ENCODE measurements around the gene PLCH1. TPM values are rescaled to one million over a fixed set of nuclear protein-coding genes. Genes with fewer than 3 reads are reported as not detected.

The PLCH1 gene
- total RNA-seq, 3 donors from 2014 or later, result 4.2 to 13.2 (median 10.2) TPM

DNA sequence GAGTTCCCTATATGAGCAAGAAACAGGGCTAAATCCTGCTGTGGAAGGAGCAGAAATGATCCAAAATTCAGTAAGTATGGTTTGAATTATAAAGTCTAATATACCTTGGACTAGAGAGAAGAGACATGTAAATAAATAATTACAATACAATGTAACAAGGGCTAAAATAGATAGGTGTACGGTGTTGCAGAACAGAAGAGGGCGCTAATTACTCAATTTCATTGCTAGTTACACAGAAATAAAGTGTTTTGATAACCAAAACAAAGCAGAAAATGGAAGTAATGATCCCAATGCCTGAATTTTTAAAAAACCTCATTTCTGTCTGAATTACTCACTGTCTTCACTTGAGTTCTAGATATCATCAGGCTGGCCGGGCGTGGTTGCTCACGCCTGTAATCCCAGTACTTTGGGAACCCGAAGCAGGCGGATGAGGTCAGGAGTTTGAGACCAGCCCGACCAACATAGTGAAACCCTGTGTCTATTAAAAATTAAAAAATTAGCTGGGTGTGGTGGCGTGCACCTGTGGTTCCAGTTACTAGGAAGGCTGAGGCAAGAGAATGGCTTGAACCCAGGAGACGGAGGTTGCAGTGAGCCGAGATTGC lies 8.3 kb upstream of the PLCH1 start:
- no peak overlapping the region for H3K4me3 ChIP-seq
- H3K4me1 ChIP-seq (ENCODE audit: low read depth), result no peaks in the 10 kb centered on the region
- DNase-seq (peak in 1 of 3 donors; percentile 23), ATAC-seq (peak; percentile 45)
- H3K36me3 ChIP-seq (ENCODE audit: low read depth), result no peaks in the 10 kb centered on the region
- H3K9me3 ChIP-seq, result no peaks in the 10 kb centered on the region
- TF ChIP-seq, protein P1, sequence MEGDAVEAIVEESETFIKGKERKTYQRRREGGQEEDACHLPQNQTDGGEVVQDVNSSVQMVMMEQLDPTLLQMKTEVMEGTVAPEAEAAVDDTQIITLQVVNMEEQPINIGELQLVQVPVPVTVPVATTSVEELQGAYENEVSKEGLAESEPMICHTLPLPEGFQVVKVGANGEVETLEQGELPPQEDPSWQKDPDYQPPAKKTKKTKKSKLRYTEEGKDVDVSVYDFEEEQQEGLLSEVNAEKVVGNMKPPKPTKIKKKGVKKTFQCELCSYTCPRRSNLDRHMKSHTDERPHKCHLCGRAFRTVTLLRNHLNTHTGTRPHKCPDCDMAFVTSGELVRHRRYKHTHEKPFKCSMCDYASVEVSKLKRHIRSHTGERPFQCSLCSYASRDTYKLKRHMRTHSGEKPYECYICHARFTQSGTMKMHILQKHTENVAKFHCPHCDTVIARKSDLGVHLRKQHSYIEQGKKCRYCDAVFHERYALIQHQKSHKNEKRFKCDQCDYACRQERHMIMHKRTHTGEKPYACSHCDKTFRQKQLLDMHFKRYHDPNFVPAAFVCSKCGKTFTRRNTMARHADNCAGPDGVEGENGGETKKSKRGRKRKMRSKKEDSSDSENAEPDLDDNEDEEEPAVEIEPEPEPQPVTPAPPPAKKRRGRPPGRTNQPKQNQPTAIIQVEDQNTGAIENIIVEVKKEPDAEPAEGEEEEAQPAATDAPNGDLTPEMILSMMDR (IDR thresholded peaks at IDR 0.05), result no peak
- intact Hi-C loops (cut with DNase I, micrococcal nuclease), result no loop called here

DNA sequence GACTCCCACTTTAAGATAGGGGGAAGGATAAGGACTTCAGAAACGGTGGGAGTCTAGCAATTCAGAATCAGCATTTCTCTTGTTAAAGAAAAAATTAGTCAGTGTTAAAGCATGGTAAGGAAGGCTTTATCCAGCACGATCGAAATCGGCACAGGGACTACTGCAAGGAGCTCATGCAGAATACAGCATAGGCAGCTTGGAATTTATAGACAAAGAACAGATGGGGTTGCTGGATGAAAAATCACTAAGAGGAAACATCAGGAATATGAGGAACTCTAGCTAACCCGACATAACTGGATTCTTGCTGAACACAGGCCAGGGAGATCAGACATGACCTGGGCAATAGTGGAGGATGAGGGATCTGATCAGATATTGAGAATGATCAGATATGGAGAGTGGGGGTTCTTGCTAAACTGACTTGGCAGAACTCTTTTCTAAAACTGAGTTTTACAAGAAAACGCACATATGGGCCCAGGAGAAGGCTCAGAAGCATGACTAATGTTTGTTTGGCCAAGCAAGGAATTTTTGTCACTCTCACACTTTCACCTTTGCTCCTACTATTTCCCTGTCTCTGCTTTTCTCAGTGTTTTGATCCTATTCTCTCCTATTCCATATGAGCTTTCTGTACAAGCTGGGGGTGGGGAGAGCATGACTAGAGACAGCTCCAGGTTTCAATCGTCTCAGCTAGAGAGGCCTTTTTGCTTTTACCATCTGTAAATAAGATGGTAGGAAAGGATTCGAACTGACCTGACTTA lies 3.9 kb upstream of the PLCH1 start:
- no peak overlapping the region for H3K4me3 ChIP-seq
- intact Hi-C loops (cut with DNase I, micrococcal nuclease), result no loop called here
- DNase-seq, result no peak
- peaks cover under 1% of the 10 kb centered on the region for H3K4me1 ChIP-seq (ENCODE audit: low read depth)
- TF ChIP-seq, protein P1 (IDR thresholded peaks at IDR 0.05), result no peak
- no peaks in the 10 kb centered on the region for H3K9me3 ChIP-seq
- no peak for ATAC-seq
- no peaks in the 10 kb centered on the region for H3K36me3 ChIP-seq (ENCODE audit: low read depth)

DNA sequence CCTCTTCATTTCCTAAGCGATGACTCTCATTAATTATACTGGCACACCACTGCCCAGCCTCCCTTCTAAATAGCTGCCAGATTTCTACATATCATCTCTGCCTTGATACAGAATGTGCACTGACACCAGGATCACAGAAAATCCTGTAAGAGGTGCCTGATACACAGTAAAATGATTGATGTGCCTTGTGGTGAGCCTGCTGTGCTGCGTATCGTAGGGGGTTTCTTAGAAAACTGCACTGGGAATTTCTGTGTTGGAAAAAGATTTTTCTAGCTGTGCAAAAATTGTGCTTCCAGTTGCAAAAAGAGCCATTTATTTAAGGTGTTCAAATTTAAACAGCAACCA lies 3.0 kb upstream of the PLCH1 start:
- Histone ChIP-seq H3K9me3 (no peaks in the 10 kb centered on the region), H3K36me3 (ENCODE audit: low read depth) (no peaks in the 10 kb centered on the region), H3K4me3 (no peak overlapping the region), H3K4me1 (ENCODE audit: low read depth) (peaks cover 6% of the 10 kb centered on the region)
- TF ChIP-seq, protein P1 (IDR thresholded peaks at IDR 0.05), result no peak
- intact Hi-C loops (cut with DNase I, micrococcal nuclease), result no loop called here
- no peak for ATAC-seq
- DNase-seq, result no peak

DNA sequence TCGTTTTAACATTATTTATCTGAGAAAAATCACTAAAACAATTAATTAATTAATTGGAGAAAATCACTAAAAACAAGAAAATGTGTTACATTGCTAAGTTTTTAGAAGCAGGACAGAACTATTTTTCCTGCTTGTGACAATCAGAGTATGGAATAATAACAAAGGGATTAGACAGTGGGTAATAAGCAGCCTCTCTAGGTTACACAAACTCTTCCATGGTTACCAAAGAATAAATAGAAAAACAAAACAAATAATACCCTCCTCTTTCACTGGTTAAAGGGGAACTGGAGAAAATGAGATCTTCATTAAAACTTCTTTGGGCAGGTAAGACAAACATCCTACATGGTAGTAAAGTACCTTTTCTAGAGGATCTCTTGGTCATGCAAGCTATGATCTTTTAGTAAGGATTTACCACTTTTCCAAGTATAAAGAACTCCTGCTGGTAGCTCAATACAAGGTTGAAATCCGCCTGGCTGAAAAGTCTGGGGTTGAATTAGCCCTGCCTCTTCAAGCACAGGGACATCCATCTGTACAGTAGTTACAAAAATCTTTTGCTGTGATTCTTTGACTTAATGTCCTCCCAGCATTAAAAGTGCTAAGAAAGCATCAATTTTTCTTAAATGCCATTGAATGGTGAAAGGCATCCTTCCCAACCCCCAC lies 2.5 kb upstream of the PLCH1 start:
- Histone ChIP-seq H3K36me3 (ENCODE audit: low read depth) (no peaks in the 10 kb centered on the region), H3K4me1 (ENCODE audit: low read depth) (peaks cover 6% of the 10 kb centered on the region), H3K4me3 (no peak overlapping the region), H3K9me3 (no peaks in the 10 kb centered on the region)
- TF ChIP-seq, protein P1 (IDR thresholded peaks at IDR 0.05), result no peak
- ATAC-seq (no peak), DNase-seq (no peak)
- intact Hi-C loops (cut with DNase I, micrococcal nuclease), result no loop called here

- no peak overlapping the region for H3K4me3 ChIP-seq
- DNase-seq, result no peak
- H3K9me3 ChIP-seq, result no peaks in the 10 kb centered on the region
- no peaks in the 10 kb centered on the region for H3K36me3 ChIP-seq (ENCODE audit: low read depth)
- peaks cover 6% of the 10 kb centered on the region for H3K4me1 ChIP-seq (ENCODE audit: low read depth)
- intact Hi-C loops (cut with DNase I, micrococcal nuclease), result no loop called here
- no peak for ATAC-seq
- TF ChIP-seq, protein P1 (IDR thresholded peaks at IDR 0.05), result no peak
Measured at GRCh38 chr3:155746703-155747102, 1.8 kb upstream of the PLCH1 start.

Data from mucosa of descending colon (tissue), 3 donors.